GM21526 (cell line): ENCODE results near the gene SPTBN1.

Source experiments
- ATAC-seq: cut with Tn5 transposase; IDR thresholded peaks from one replicate; pipeline ENCODE4 v1.9.1; 2021; ENCODE audit warnings: moderate library complexity; ENCODE audit not compliant: unreplicated experiment, low FRiP score

The SPTBN1 gene

DNA sequence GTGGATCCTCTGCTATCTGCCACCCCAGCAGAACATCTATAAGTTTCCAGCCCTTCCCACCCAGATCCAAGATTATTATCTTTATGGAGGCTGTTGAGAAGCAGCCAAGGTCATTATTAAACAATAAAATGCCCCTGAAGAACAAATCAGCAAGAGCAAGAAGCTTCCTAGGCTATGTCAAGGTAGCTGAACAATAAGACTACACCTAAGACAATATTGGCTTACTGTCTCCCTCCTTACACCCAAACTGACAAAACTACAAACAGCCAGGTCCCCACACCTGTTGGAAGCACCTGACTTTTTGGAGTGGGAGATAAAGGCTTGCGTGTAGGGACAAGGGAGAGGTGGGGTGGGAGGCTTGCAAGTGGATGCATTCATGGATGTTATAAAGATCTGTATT, 128.5 kb downstream of the SPTBN1 start:
- ATAC-seq: no peak

DNA sequence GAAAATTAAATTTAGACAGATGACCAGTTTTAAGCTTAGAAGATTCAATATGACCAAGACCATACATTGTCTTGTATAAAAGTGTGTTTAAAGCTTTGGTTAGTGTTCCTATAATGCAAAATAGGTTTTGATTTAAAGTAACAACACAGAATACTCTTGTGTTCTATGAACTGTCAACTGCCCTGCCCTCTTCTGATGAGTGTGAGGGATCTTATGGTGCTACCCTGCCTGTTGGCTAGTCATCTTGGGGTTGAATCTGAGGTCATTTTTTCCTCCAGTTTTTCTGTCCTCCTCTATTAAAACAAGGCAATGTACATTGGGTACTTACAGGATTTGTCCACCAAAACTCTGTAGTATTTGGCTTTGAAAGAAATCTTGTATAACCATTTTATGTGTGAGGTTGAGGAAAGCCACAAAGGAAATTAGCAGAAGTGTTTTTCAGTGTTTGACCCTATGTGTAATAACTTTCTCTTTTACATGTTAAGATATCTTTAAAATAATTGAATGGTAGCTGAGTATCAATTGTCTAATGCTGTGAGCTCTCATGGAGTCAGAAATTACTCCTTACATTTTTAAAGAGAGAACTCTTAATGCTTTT, 129.1 kb downstream of the SPTBN1 start:
- no peak for ATAC-seq

DNA sequence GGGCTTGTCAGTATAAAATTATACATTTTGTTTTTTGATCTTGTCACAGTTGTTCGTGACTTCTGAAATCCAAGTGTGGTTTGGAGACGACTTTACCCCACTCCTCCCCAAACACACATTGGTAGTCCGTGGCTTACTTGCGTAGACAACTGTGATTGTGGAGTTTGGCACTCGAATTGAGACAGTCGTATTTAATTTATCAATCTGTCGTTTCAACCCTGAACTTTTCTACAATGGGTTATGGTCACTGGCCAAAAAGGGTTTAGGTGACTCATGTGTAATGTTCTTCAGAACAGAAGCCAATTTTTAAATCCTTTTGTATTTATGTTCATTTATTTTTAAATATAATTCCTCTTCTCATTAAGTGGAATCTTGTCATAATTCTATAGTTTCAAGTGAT, 129.9 kb downstream of the SPTBN1 start:
- ATAC-seq: no peak

DNA sequence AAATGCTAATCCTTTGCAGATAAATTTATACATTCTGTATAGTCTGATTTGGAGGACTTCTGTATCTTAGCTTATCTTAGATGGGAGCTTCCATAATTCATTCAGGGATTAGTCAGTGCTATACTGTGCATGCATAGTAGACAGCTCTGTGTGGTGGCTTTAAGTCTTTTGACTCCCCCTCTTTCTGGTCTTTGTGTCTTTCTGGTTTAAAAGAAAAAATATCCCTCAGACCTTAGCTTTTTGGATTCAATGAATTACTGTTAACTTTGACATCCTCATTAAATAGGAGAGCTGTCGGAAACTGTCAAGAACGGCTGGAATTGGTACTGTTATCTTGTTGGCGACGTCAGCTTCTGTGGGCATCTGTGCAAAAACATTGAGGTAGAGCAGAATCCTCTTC, 130.4 kb downstream of the SPTBN1 start:
- no peak for ATAC-seq

DNA sequence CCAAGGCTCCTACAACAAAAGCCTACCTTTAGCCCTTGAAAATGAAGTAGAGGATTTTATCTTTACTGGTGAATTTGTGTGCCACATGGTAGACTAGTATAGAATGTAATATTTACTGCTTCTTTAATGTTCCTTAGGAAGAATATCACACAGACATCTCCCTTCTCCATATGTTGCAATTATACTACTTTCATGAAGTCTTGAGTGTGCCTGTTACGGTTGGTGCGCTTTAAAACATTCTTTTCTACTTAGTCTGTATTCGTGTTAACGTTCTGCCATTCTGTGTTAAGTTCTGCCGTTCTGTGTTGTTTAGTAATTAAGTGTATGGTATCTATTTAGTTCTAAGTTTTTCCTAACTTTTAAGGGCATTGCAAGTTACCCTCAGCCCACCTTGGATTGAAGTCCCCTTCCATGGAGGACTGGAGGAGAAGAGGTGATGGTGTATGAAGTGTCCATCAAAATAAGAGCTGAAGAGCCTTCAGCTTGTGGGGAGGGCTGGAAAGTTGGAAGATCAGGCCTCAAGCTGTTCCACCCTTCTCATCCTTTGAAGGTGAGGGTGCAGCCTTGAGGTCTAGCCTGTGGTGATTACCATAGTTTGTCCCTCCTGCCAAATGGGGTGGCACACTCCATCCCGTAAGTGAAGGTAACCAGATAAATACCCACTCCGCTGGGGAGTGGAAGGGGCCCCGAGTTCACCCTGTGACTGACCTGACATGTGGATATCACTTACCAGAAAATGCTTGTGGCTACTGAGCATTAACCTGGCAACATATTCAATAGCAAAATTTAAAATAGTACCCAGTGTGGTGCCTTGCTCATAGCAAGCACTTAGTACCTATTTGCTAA, 131.3 kb downstream of the SPTBN1 start:
- no peak for ATAC-seq

GRCh38 chr2:54588244-54588899, 132.2 kb downstream of the SPTBN1 start:
- ATAC-seq: no peak

- no peak for ATAC-seq
Measured at GRCh38 chr2:54589038-54589339, 132.9 kb downstream of the SPTBN1 start.

DNA sequence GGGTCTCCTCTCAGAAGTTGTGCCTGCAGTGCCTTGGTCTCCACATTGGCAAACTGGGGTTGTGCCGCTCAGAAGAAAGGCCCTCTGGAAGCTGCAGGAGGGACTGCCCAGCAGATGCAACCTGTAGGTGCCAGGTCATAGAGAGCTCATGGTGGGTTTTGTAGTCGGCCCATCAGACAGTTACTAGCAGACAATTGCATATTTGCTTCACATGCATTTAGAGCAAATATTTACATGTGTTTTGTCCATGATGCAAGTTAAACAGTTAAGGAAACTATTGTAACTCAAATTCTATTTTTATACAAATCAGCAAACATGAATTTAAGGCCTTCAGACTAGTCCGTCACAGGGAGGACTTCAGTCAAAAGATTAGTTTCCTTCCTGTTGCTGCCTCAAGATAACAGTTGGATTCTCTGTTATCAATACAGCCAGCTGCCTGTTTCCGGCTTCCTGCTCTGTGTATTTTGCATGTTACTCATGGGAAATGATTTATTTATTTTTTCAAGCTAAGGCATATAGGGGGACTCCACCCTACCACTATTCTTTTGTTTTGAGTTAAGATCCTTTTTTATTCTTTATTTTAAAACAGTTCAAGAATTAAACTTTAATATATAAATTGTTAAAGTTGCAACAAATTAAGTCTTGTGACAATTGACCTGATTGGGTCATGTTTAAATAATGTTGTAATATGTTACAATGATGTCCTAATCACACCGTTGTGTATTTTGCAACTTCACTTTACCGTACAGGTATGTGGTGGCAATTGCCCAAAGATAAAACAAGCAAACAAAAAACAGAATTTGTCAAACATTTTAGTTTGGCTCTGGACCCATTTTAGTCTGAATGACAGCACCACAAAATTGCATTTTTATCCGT, 133.5 kb downstream of the SPTBN1 start:
- no peak for ATAC-seq

DNA sequence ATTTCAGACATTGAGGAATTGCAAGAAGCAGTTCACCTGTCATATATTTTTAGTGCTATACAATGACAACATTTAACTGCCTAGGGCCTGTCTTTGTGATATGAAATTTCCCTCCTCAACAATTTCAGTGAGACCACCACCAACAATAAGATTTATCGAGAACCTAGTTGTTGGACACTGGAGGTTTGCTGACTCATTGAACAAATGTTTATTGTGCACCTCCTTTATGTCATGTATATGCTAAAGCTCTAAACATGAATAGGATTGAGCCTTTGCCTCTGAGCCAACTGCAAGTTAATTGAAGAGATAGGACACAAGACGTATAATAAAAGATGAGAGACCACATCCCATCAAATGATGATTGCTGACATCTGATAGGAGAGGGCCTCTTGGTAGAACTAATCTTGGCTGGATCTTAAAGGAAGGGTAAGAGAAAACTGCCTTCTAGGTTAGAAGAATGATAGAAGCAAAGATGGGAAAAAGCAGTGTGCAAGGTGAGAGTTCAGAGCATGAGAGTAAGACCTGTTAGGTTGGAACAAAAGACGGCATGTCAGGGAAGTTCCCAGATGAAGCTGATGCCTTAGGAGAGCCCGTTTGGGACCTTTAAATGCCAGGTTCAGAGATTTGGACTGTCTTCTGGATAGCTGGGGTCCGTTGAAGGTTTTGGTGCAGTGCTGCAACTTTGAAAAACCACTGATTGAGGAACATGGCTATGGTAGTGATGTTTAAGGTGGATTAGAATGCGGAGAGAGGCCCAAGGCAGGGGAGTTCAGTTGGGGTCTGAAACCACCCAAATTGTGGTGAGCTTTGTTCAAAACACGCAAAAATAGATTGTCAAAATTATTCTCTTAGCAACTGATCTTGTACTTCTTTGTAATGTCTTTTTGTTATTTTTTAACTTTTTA, 134.3 kb downstream of the SPTBN1 start:
- no peak for ATAC-seq

GRCh38 chr2:54591551-54591950, 135.4 kb downstream of the SPTBN1 start:
- no peak for ATAC-seq

DNA sequence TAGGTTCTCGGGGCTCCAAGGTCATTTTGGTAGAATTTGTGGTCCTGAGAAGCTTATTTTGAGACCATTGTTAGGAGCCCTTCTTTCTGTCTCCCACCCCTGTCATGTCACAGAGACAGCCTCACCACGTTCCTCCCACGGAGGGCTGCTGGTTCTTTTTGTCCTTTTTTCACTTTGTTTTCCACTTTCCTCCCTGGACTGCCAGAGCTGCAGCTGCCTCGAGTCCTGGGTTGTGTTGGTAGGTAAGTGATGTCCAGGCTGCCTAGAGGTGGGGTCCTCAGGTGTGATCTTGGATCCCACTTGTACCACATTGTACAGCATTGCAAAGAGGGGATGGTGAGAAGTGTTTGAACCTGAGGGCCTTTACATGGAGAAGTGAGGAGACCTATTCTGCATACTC, 137.1 kb downstream of the SPTBN1 start:
- no peak for ATAC-seq

DNA sequence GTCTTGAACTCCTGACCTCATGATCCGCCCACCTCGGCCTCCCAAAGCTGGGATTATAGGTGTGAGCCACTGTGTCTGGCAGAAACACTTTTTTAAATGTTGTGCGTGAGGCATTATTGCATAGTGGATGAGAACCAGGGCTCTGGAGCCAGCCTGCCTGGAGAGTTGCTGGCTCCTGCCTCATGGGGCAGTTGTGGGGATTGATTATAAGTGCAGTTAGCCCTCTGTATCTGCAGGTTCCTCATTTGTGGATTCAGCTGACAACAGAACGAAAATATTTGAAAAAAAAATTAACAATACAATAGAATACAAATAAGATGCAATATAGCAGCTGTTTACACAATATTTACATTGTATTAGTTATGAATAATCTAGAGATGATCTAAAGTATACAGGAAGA, 137.9 kb downstream of the SPTBN1 start:
- ATAC-seq: no peak

DNA sequence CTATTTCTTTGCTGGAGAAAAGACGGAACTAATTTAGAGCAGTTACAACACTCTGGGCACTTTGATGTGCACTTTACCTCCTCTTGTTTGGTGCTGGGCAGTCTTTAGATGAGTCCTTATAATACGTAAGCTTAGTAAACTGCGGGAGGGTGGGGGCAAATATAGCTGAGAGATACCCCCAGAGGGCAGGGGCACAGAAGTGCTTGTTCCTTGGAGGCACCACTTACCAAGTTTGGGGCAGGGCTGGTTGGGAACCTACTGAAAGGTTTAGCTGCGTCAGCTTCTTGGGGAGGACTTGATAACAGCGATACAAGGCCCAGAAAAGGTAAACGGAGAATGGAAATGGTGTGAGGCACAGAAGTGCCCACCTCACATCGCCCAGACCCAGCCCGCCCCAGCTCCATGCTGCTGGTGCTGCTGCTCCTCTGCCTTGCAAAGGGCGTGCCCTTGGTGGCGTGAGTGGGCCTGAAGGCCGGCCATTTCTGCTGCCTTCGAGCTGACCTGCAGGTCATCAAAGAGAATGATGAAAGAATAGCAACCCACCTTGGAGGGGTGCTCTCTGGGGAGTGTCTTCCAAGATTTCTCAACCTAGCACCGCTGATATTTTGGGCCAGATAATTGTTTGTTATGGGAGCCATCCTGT, 139.2 kb downstream of the SPTBN1 start:
- ATAC-seq: no peak

- ATAC-seq: no peak
Measured at GRCh38 chr2:54595999-54596902, 140.1 kb downstream of the SPTBN1 start.

DNA sequence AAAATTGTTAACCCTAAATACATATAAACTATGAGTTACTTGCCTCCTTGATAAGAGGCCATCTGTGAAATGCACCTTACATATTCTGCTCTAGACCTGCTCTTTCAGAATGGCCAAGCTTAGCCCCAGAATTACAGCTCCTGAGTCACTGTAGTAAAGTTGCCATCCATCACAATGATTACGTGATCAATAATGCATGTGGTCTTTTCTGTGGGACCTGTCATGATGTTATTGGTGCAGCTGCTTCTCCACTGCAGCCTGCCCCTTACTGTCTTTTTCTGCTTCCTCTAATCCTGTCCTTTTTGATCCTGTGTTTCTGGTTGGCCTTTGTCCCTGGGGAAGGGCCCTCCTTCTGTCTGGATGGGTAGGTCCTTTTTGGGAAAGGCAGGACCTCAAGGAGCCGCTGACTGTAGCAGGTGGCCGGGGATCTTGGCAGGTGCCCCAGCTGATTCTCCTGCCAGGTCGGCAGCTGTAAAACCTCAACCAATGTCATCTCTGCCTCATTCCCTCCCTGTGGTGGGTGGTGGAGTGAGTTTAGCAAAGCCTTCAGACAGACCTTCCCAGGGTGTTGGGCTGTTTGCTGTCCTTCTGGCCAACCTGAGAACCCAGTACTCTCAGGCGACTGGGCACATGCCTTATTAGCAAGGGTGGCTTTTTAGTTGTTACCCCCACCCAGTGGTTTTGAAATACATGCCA, 141.2 kb downstream of the SPTBN1 start:
- ATAC-seq: no peak

GRCh38 chr2:54598347-54599325, 142.5 kb downstream of the SPTBN1 start:
- no peak for ATAC-seq

DNA sequence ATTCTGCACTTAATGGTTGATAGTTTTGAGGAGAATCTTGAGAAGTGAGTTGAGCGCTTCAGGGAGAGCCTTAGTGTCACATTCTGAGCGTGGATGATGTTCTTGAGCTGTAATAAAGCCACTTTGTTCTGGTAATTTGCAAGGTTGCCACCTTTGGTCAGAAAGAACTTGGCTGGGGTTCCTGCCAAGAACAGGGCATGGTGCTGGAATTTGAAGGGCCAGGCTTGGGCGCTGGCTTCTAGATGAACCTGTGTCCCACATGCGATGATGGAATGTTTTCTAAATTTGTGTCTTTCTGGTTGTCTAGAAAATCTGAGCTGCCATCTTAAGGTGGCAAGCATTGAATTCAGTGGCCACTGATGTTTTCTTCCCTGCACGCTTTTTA, 143.2 kb downstream of the SPTBN1 start:
- no peak for ATAC-seq
